ENCODE data around the gene GATA6. TPM values are rescaled to one million over a fixed set of nuclear protein-coding genes. Genes with fewer than 3 reads are reported as not detected.

GATA6 gene
- total RNA-seq, 1 experiment from 2014 or later: 54.6 TPM

- H3K4me1 Mint-ChIP-seq (ENCODE audit: low read depth, unreplicated experiment): peaks cover 8% of the 10 kb centered on the region
- H3K9me3 Mint-ChIP-seq (ENCODE audit: low read depth, unreplicated experiment): no peaks in the 10 kb centered on the region
- CTCF ChIA-PET: interaction anchor here (0.7 kb wide), 1 partner anchor 25 kb away, joined by 5 read pairs; no protein-coding TSS in a partner anchor
- peak; percentile 67 for DNase-seq
- peaks cover 35% of the 10 kb centered on the region for H3K27me3 Mint-ChIP-seq (ENCODE audit: unreplicated experiment)
- intact Hi-C loops (cut with micrococcal nuclease; ENCODE audit: unreplicated experiment): loop anchor here (5.0 kb wide), 4 partner anchors 119 to 254 kb away; no protein-coding TSS in a partner anchor
- peak overlapping the region; percentile 98 for H3K4me3 Mint-ChIP-seq (ENCODE audit: low read depth, unreplicated experiment)
- BruUV-seq (replicated peaks): no TSS peak
- TF ChIP-seq CTCF (IDR thresholded peaks at IDR 0.05; ENCODE audit: unreplicated experiment): no peak
- peak overlapping the region; percentile 94 for H3K27ac Mint-ChIP-seq (ENCODE audit: unreplicated experiment)
- H3K36me3 Mint-ChIP-seq (ENCODE audit: insufficient read depth, unreplicated experiment): peaks cover 64% of the 10 kb centered on the region
Observed at GRCh38 chr18:22166069-22166950, 3.1 kb upstream of the GATA6 start.

- intact Hi-C loops (cut with micrococcal nuclease; ENCODE audit: unreplicated experiment): loop anchor here (5.0 kb wide), 4 partner anchors 120 to 255 kb away; no protein-coding TSS in a partner anchor
- H3K4me1 Mint-ChIP-seq (ENCODE audit: low read depth, unreplicated experiment): peaks cover 8% of the 10 kb centered on the region
- CTCF ChIA-PET: no interaction called here
- H3K27me3 Mint-ChIP-seq (ENCODE audit: unreplicated experiment): peaks cover 35% of the 10 kb centered on the region
- H3K27ac Mint-ChIP-seq (ENCODE audit: unreplicated experiment): peak overlapping the region; percentile 94
- no peaks in the 10 kb centered on the region for H3K9me3 Mint-ChIP-seq (ENCODE audit: low read depth, unreplicated experiment)
- TF ChIP-seq CTCF (IDR thresholded peaks at IDR 0.05; ENCODE audit: unreplicated experiment): no peak
- DNase-seq: peak; percentile 25
- H3K4me3 Mint-ChIP-seq (ENCODE audit: low read depth, unreplicated experiment): peak overlapping the region; percentile 98
- peaks cover 68% of the 10 kb centered on the region for H3K36me3 Mint-ChIP-seq (ENCODE audit: insufficient read depth, unreplicated experiment)
- no TSS peak for BruUV-seq (replicated peaks)
Observed at GRCh38 chr18:22167091-22167470, 2.3 kb upstream of the GATA6 start.

DNA sequence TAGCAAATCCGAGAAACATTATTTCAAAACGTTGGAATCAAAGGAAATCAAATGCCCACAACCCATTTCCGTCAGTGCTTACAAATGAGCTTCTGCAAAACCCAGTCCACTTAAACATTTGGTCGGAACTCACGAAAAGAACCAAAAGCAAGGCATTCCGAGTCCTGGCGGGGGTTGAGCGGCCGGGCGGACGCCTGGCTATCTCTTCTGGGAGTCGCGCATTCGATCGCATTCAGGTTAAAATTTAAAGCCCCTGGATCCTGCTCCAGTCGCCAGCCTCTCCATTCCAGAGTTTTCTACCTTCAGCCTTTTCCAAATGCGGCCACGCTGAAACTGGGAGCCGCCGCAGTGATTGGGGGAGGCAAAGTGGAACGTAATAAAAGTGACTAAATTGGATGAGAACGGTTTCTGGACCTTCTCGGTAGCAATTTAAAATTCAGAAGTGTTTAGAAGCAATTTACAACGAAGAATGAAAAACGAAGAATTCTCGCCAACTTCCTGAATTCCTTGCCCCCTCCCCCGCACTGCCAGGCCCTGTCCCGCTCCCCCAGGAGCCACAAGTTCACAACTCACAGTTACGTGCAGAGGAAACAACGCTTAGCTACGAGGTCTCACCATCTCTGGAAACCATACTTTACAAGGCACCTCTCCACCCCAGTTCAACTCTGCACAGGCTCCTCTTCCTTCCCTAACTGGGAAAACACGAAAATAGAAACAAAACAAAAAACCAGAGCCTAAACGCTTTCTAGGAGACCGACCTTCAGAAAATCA lies 1.7 kb upstream of the GATA6 start:
- BruUV-seq (replicated peaks): TSS peak; percentile 67
- peaks cover 35% of the 10 kb centered on the region for H3K27me3 Mint-ChIP-seq (ENCODE audit: unreplicated experiment)
- no peaks in the 10 kb centered on the region for H3K9me3 Mint-ChIP-seq (ENCODE audit: low read depth, unreplicated experiment)

More for the DNA sequence above, 1.7 kb upstream of the GATA6 start:
- CTCF ChIA-PET: interaction anchor here (0.6 to 1.5 kb wide), 3 partner anchors 79 to 212 kb away, joined by 3 to 7 read pairs (median 6); no protein-coding TSS in a partner anchor
- Mint-ChIP-seq H3K4me3 (ENCODE audit: low read depth, unreplicated experiment) (peak overlapping the region; percentile 98), H3K4me1 (ENCODE audit: low read depth, unreplicated experiment) (peaks cover 8% of the 10 kb centered on the region), H3K27ac (ENCODE audit: unreplicated experiment) (peak overlapping the region; percentile 94), H3K36me3 (ENCODE audit: insufficient read depth, unreplicated experiment) (peaks cover 74% of the 10 kb centered on the region)
- intact Hi-C loops (cut with micrococcal nuclease; ENCODE audit: unreplicated experiment): loop anchor here (2.0 to 5.0 kb wide), 5 partner anchors 15 to 255 kb away; no protein-coding TSS in a partner anchor
- DNase-seq: peak; percentile 58
- no peak for TF ChIP-seq CTCF (IDR thresholded peaks at IDR 0.05; ENCODE audit: unreplicated experiment)

Measured in Calu3 (cell line).